Lower leg skin (tissue), 3 donors: ENCODE data around the gene STAT2.

Source experiments
- POLR2A ChIP-seq, 2 donors: fragments of 450-650 bp; IDR thresholded peaks; one replicate each; pipeline ENCODE4 v1.6.1; 2016 to 2017; ENCODE audit warnings: antibody characterized with exemption in 2 of 2, mild to moderate bottlenecking in 1 of 2, moderate library complexity in 1 of 2
- TF ChIP-seq, protein P1 (sequence below), 3 donors: fragments of 450-650 bp; IDR thresholded peaks; one replicate each; pipeline ENCODE4 v1.5.1; 2016; ENCODE audit warnings: antibody characterized with exemption in 3 of 3, mild to moderate bottlenecking in 3 of 3, moderate library complexity in 2 of 3

- TF ChIP-seq, protein P1, sequence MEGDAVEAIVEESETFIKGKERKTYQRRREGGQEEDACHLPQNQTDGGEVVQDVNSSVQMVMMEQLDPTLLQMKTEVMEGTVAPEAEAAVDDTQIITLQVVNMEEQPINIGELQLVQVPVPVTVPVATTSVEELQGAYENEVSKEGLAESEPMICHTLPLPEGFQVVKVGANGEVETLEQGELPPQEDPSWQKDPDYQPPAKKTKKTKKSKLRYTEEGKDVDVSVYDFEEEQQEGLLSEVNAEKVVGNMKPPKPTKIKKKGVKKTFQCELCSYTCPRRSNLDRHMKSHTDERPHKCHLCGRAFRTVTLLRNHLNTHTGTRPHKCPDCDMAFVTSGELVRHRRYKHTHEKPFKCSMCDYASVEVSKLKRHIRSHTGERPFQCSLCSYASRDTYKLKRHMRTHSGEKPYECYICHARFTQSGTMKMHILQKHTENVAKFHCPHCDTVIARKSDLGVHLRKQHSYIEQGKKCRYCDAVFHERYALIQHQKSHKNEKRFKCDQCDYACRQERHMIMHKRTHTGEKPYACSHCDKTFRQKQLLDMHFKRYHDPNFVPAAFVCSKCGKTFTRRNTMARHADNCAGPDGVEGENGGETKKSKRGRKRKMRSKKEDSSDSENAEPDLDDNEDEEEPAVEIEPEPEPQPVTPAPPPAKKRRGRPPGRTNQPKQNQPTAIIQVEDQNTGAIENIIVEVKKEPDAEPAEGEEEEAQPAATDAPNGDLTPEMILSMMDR (IDR thresholded peaks at IDR 0.05) = no peak
- no peak for TF ChIP-seq POLR2A (IDR thresholded peaks at IDR 0.05)
Observed at GRCh38 chr12:56341616-56342015, 18.3 kb downstream of the STAT2 start.
